CD8-positive, alpha-beta memory T cell (primary cell): ENCODE measurements around the gene RBM47. TPM values are rescaled to one million over a fixed set of nuclear protein-coding genes. Genes with fewer than 3 reads are reported as not detected.

Experiments
- CTCF ChIA-PET: fragments of 350-600 bp; sonication (Branson Sonifier 250); formaldehyde crosslinking; loops from one replicate; lab custom pipeline; 2021; ENCODE audit warnings: antibody characterized with exemption; lab: Charles Lee
- POLR2A ChIA-PET: fragments of 350-600 bp; sonication (Branson Sonifier 250); formaldehyde crosslinking; loops from one replicate; lab custom pipeline; 2021; ENCODE audit warnings: antibody characterized with exemption; lab: Charles Lee
- DNase-seq, 5 donors: peaks; one replicate each; pipeline versions ENCODE4 v3.0.0 to v3.0.0-alpha.2; 2020 to 2022; ENCODE audit warnings: mixed read lengths in 1 of 5
- H3K27ac ChIP-seq: one replicate; pipeline ENCODE4 v1.7.0; 2013; ENCODE audit warnings: low read depth, mild to moderate bottlenecking, low read length, moderate library complexity
- H3K27me3 ChIP-seq: 2 replicates; pipeline ENCODE4 v1.7.0; 2013; ENCODE audit warnings: low read length, mild to moderate bottlenecking; ENCODE audit not compliant: insufficient read depth, poor library complexity, severe bottlenecking
- H3K36me3 ChIP-seq: 2 replicates; pipeline ENCODE4 v1.7.0; 2013; ENCODE audit warnings: mild to moderate bottlenecking, low read length, moderate library complexity; ENCODE audit not compliant: insufficient read depth
- H3K4me1 ChIP-seq: 2 replicates; pipeline ENCODE4 v1.7.0; 2013; ENCODE audit warnings: mild to moderate bottlenecking, low read length, moderate library complexity; ENCODE audit not compliant: insufficient read depth
- H3K4me3 ChIP-seq: 2 replicates; pipeline ENCODE4 v1.7.0; 2013; ENCODE audit warnings: mild to moderate bottlenecking, low read length
- H3K9me3 ChIP-seq: 2 replicates; pipeline ENCODE4 v1.7.0; 2013; ENCODE audit warnings: mild to moderate bottlenecking, low read length
- H3K27ac Mint-ChIP-seq, 8 donors: one replicate each; pipeline ENCODE4 v1.8.0; 2020 to 2021; ENCODE audit warnings: mixed read lengths in 8 of 8, mild to moderate bottlenecking in 6 of 8, inconsistent platforms in 3 of 8, moderate library complexity in 3 of 8
- H3K27me3 Mint-ChIP-seq, 2 donors: one replicate each; pipeline ENCODE4 v1.8.0; 2020 to 2021; ENCODE audit warnings: mixed read lengths in 2 of 2, mild to moderate bottlenecking in 1 of 2, moderate library complexity in 1 of 2
- H3K36me3 Mint-ChIP-seq, 3 donors: one replicate each; pipeline ENCODE4 v1.8.0; 2020 to 2021; ENCODE audit warnings: mixed read lengths in 3 of 3, inconsistent platforms in 1 of 3, mild to moderate bottlenecking in 1 of 3
- H3K4me1 Mint-ChIP-seq, 3 donors: one replicate each; pipeline ENCODE4 v1.8.0; 2020 to 2021; ENCODE audit warnings: mixed read lengths in 3 of 3, inconsistent platforms in 1 of 3, mild to moderate bottlenecking in 1 of 3
- H3K4me3 Mint-ChIP-seq, 7 donors: one replicate each; pipeline ENCODE4 v1.8.0; 2020 to 2021; ENCODE audit warnings: mixed read lengths in 7 of 7, mild to moderate bottlenecking in 6 of 7, moderate library complexity in 4 of 7, inconsistent platforms in 2 of 7
- H3K9me3 Mint-ChIP-seq, 5 donors: one replicate each; pipeline ENCODE4 v1.8.0; 2020 to 2022; ENCODE audit warnings: mixed read lengths in 5 of 5, mild to moderate bottlenecking in 3 of 5, moderate library complexity in 2 of 5, inconsistent platforms in 1 of 5
- polyA plus RNA-seq: library from polyadenylated mRNA; unstranded; fragments of 300-500 nt; fragmentation: Illumina TruSeq; gene quantifications from one replicate; pipeline ENCODE4 v1.2.3, GENCODE V29; 2021
- total RNA-seq, 2 experiments: library from RNA; stranded (reverse); gene quantifications; one replicate each; pipeline ENCODE4 v1.2.3, GENCODE V29; 2021

Gene RBM47
- total and polyA plus RNA-seq, 3 experiments from 2014 or later, result 1.1 to 1.4 TPM; not detected in 1

GRCh38 chr4:40405193-40405592 lies 224.5 kb downstream of the RBM47 start:
- no peak overlapping the region for H3K27ac ChIP-seq
- Mint-ChIP-seq H3K4me3 (no peak overlapping the region), H3K9me3 (peaks cover 0 to 17% (median 12%) of the 10 kb centered on the region in 5 donors), H3K27ac (no peak overlapping the region), H3K36me3 (peaks cover 0 to 15% (median 2%) of the 10 kb centered on the region in 3 donors), H3K27me3 (peaks cover 13 to 26% of the 10 kb centered on the region in 2 donors), H3K4me1 (no peaks in the 10 kb centered on the region)
- no peaks in the 10 kb centered on the region for H3K4me1 ChIP-seq
- no peak for DNase-seq
- CTCF ChIA-PET, result no interaction called here
- H3K27me3 ChIP-seq, result no peaks in the 10 kb centered on the region
- no peaks in the 10 kb centered on the region for H3K9me3 ChIP-seq
- H3K4me3 ChIP-seq, result no peak overlapping the region
- no peaks in the 10 kb centered on the region for H3K36me3 ChIP-seq
- POLR2A ChIA-PET, result no interaction called here

- Histone ChIP-seq H3K4me1 (no peaks in the 10 kb centered on the region), H3K27me3 (no peaks in the 10 kb centered on the region), H3K9me3 (no peaks in the 10 kb centered on the region), H3K27ac (no peak overlapping the region), H3K4me3 (no peak overlapping the region), H3K36me3 (no peaks in the 10 kb centered on the region)
- Mint-ChIP-seq H3K4me1 (no peaks in the 10 kb centered on the region), H3K9me3 (peaks cover 0 to 17% (median 12%) of the 10 kb centered on the region in 5 donors), H3K4me3 (no peak overlapping the region), H3K27me3 (peaks cover 14 to 22% of the 10 kb centered on the region in 2 donors), H3K27ac (no peak overlapping the region), H3K36me3 (peaks cover 0 to 15% (median 2%) of the 10 kb centered on the region in 3 donors)
- CTCF ChIA-PET, result no interaction called here
- POLR2A ChIA-PET, result no interaction called here
- DNase-seq, result no peak
These were observed 226.6 kb downstream of the RBM47 start for GRCh38 chr4:40403081-40403480.

- H3K9me3 Mint-ChIP-seq, result peaks cover 0 to 14% (median 10%) of the 10 kb centered on the region in 5 donors
- no peak for DNase-seq
- Histone ChIP-seq H3K27ac (no peak overlapping the region), H3K4me3 (no peak overlapping the region), H3K4me1 (no peaks in the 10 kb centered on the region), H3K27me3 (no peaks in the 10 kb centered on the region), H3K36me3 (no peaks in the 10 kb centered on the region), H3K9me3 (no peaks in the 10 kb centered on the region)
- ChIA-PET POLR2A (no interaction called here), CTCF (no interaction called here)
- peaks cover 0 to 11% (median 0%) of the 10 kb centered on the region in 3 donors for H3K36me3 Mint-ChIP-seq
- H3K4me3 Mint-ChIP-seq, result no peak overlapping the region
- H3K4me1 Mint-ChIP-seq, result no peaks in the 10 kb centered on the region
- no peak overlapping the region for H3K27ac Mint-ChIP-seq
- H3K27me3 Mint-ChIP-seq, result peaks cover 14 to 18% of the 10 kb centered on the region in 2 donors
These were observed 227.1 kb downstream of the RBM47 start for GRCh38 chr4:40402556-40402955.

- H3K4me3 ChIP-seq, result no peak overlapping the region
- Mint-ChIP-seq H3K27me3 (peaks cover 11 to 12% of the 10 kb centered on the region in 2 donors), H3K4me1 (no peaks in the 10 kb centered on the region), H3K4me3 (no peak overlapping the region), H3K27ac (no peak overlapping the region), H3K36me3 (peaks cover 0 to 5% (median 0%) of the 10 kb centered on the region in 3 donors), H3K9me3 (peaks cover 0 to 8% (median 4%) of the 10 kb centered on the region in 5 donors)
- no peaks in the 10 kb centered on the region for H3K9me3 ChIP-seq
- H3K36me3 ChIP-seq, result no peaks in the 10 kb centered on the region
- H3K4me1 ChIP-seq, result no peaks in the 10 kb centered on the region
- CTCF ChIA-PET, result no interaction called here
- POLR2A ChIA-PET, result no interaction called here
- DNase-seq, result no peak
- no peaks in the 10 kb centered on the region for H3K27me3 ChIP-seq
- H3K27ac ChIP-seq, result no peak overlapping the region
These were observed 228.0 kb downstream of the RBM47 start for GRCh38 chr4:40401631-40402030.

- Histone ChIP-seq H3K4me3 (no peak overlapping the region), H3K4me1 (no peaks in the 10 kb centered on the region), H3K9me3 (no peaks in the 10 kb centered on the region), H3K27ac (no peak overlapping the region), H3K36me3 (no peaks in the 10 kb centered on the region), H3K27me3 (no peaks in the 10 kb centered on the region)
- Mint-ChIP-seq H3K9me3 (peaks cover 0 to 4% (median 3%) of the 10 kb centered on the region in 5 donors), H3K36me3 (peaks cover 0 to 5% (median 0%) of the 10 kb centered on the region in 3 donors), H3K4me1 (no peaks in the 10 kb centered on the region), H3K27ac (no peak overlapping the region), H3K4me3 (no peak overlapping the region), H3K27me3 (peaks cover 7% of the 10 kb centered on the region in 2 donors)
- ChIA-PET CTCF (no interaction called here), POLR2A (no interaction called here)
- no peak for DNase-seq
These were observed 228.6 kb downstream of the RBM47 start for GRCh38 chr4:40401096-40401495.

GRCh38 chr4:40399578-40399977 lies 230.1 kb downstream of the RBM47 start:
- Mint-ChIP-seq H3K27ac (no peak overlapping the region), H3K36me3 (no peaks in the 10 kb centered on the region), H3K9me3 (peaks cover 0 to 3% (median 0%) of the 10 kb centered on the region in 5 donors), H3K4me1 (no peaks in the 10 kb centered on the region), H3K27me3 (peaks cover 3 to 4% of the 10 kb centered on the region in 2 donors), H3K4me3 (no peak overlapping the region)
- Histone ChIP-seq H3K4me3 (no peak overlapping the region), H3K4me1 (no peaks in the 10 kb centered on the region), H3K27ac (no peak overlapping the region), H3K9me3 (no peaks in the 10 kb centered on the region), H3K36me3 (no peaks in the 10 kb centered on the region), H3K27me3 (no peaks in the 10 kb centered on the region)
- CTCF ChIA-PET, result no interaction called here
- POLR2A ChIA-PET, result no interaction called here
- no peak for DNase-seq

- Mint-ChIP-seq H3K4me1 (no peaks in the 10 kb centered on the region), H3K9me3 (no peaks in the 10 kb centered on the region), H3K4me3 (no peak overlapping the region), H3K27me3 (peaks cover 3 to 6% of the 10 kb centered on the region in 2 donors), H3K27ac (no peak overlapping the region), H3K36me3 (no peaks in the 10 kb centered on the region)
- Histone ChIP-seq H3K36me3 (no peaks in the 10 kb centered on the region), H3K4me1 (no peaks in the 10 kb centered on the region), H3K27me3 (no peaks in the 10 kb centered on the region), H3K27ac (no peak overlapping the region), H3K4me3 (no peak overlapping the region), H3K9me3 (no peaks in the 10 kb centered on the region)
- CTCF ChIA-PET, result no interaction called here
- no peak for DNase-seq
- POLR2A ChIA-PET, result no interaction called here
These were observed 233.5 kb downstream of the RBM47 start for GRCh38 chr4:40395908-40396793.

- POLR2A ChIA-PET, result no interaction called here
- Mint-ChIP-seq H3K36me3 (no peaks in the 10 kb centered on the region), H3K27me3 (peaks cover under 1 to 4% of the 10 kb centered on the region in 2 donors), H3K4me3 (no peak overlapping the region), H3K27ac (no peak overlapping the region), H3K9me3 (no peaks in the 10 kb centered on the region), H3K4me1 (no peaks in the 10 kb centered on the region)
- H3K27ac ChIP-seq, result no peak overlapping the region
- no peak for DNase-seq
- H3K4me3 ChIP-seq, result no peak overlapping the region
- H3K36me3 ChIP-seq, result no peaks in the 10 kb centered on the region
- no peaks in the 10 kb centered on the region for H3K9me3 ChIP-seq
- H3K4me1 ChIP-seq, result no peaks in the 10 kb centered on the region
- H3K27me3 ChIP-seq, result no peaks in the 10 kb centered on the region
- CTCF ChIA-PET, result no interaction called here
These were observed 234.3 kb downstream of the RBM47 start for GRCh38 chr4:40395166-40395900.
